HEK293 (cell line): Measurements from ENCODE around the gene TMEM218.

Source experiments
- CTCF ChIA-PET: fragments of 350-600 bp; formaldehyde crosslinking; extraction: SDS; loops from one replicate; lab custom pipeline; 2021; ENCODE audit warnings: antibody characterized with exemption; lab: Yijun Ruan, JAX
- POLR2A ChIA-PET: fragments of 300-600 bp; formaldehyde crosslinking; extraction: SDS; loops from one replicate; lab custom pipeline; 2020; ENCODE audit warnings: antibody characterized with exemption, inconsistent platforms; lab: Yijun Ruan, JAX
- H3K27ac ChIP-seq: fragments of 200-500 bp; sonication (Bioruptor generic); 2 replicates; pipeline ENCODE4 v1.5.1; 2014; ENCODE audit warnings: low read depth, low read length, control low read depth, inconsistent platforms; ENCODE audit errors: extremely low read depth
- H3K36me3 ChIP-seq, 2 experiments: fragments of 200-500 bp in 1 of 2; sonication (Bioruptor generic) in 1 of 2; 1 replicate in 1 of 2; 2 replicates in 1 of 2; pipeline ENCODE4 v1.5.1; 2014 to 2017; ENCODE audit warnings: inconsistent platforms in 2 of 2, low read length in 2 of 2; ENCODE audit not compliant: control insufficient read depth in 2 of 2, insufficient read depth in 1 of 2
- H3K4me1 ChIP-seq: fragments of 200-500 bp; sonication (Bioruptor generic); 2 replicates; pipeline ENCODE4 v1.5.1; 2014; ENCODE audit warnings: mild to moderate bottlenecking, low read length, inconsistent platforms; ENCODE audit not compliant: control insufficient read depth, insufficient read depth
- H3K4me3 ChIP-seq: 2 replicates; pipeline ENCODE4 v1.5.1; 2011; ENCODE audit warnings: low read depth, mild to moderate bottlenecking, control low read depth, low read length, moderate library complexity
- H3K9me3 ChIP-seq: fragments of 200-500 bp; sonication (Bioruptor generic); 2 replicates; pipeline ENCODE4 v1.5.1; 2014; ENCODE audit warnings: low read depth, low read length, inconsistent platforms; ENCODE audit not compliant: control insufficient read depth, insufficient read depth
- HOXD13 ChIP-seq: sonication (generic); formaldehyde crosslinking; IDR thresholded peaks from 2 replicates; pipeline ENCODE4 v1.8.0; 2022; ENCODE audit warnings: missing genetic modification reagents, borderline replicate concordance
- KLF1 ChIP-seq: fragments of 450-650 bp; formaldehyde crosslinking; IDR thresholded peaks from 2 replicates; pipeline ENCODE4 v1.5.1; 2016; ENCODE audit warnings: missing biosample characterization, missing genetic modification characterization
- KLF7 ChIP-seq: fragments of 450-650 bp; formaldehyde crosslinking; IDR thresholded peaks from 2 replicates; pipeline ENCODE4 v1.5.1; 2016; ENCODE audit warnings: missing biosample characterization, missing genetic modification characterization, borderline replicate concordance
- PATZ1 ChIP-seq: fragments of 450-650 bp; formaldehyde crosslinking; IDR thresholded peaks from 2 replicates; pipeline ENCODE4 v1.5.1; 2016; ENCODE audit warnings: missing biosample characterization, missing genetic modification characterization
- PBX3 ChIP-seq: sonication (generic); formaldehyde crosslinking; IDR thresholded peaks from 2 replicates; pipeline ENCODE4 v1.8.1; 2022; ENCODE audit warnings: mild to moderate bottlenecking, moderate library complexity, missing genetic modification reagents
- SP3 ChIP-seq: fragments of 450-650 bp; formaldehyde crosslinking; IDR thresholded peaks from 2 replicates; pipeline ENCODE4 v1.5.1; 2016; ENCODE audit warnings: missing biosample characterization, missing genetic modification characterization
- ZBTB17 ChIP-seq: fragments of 450-650 bp; formaldehyde crosslinking; IDR thresholded peaks from 2 replicates; pipeline ENCODE4 v1.5.1; 2016; ENCODE audit warnings: missing biosample characterization, missing genetic modification characterization
- ZBTB20 ChIP-seq: fragments of 450-650 bp; formaldehyde crosslinking; IDR thresholded peaks from 2 replicates; pipeline ENCODE4 v1.5.1; 2016; ENCODE audit warnings: missing biosample characterization, missing genetic modification characterization
- ZBTB26 ChIP-seq: fragments of 450-650 bp; formaldehyde crosslinking; optimal IDR thresholded peaks from 2 replicates; pipeline ENCODE3; 2016; ENCODE audit warnings: missing biosample characterization, mild to moderate bottlenecking, missing genetic modification characterization
- ZBTB8A ChIP-seq: fragments of 450-650 bp; formaldehyde crosslinking; IDR thresholded peaks from 2 replicates; pipeline ENCODE4 v1.5.1; 2016; ENCODE audit warnings: missing biosample characterization, missing genetic modification characterization
- ZEB2 ChIP-seq: fragments of 450-650 bp; formaldehyde crosslinking; IDR thresholded peaks from 2 replicates; pipeline ENCODE4 v1.5.1; 2016; ENCODE audit warnings: missing biosample characterization, missing genetic modification characterization
- ZNF114 ChIP-seq: fragments of 450-650 bp; formaldehyde crosslinking; IDR thresholded peaks from 2 replicates; pipeline ENCODE4 v1.5.0; 2017; ENCODE audit warnings: missing biosample characterization, missing genetic modification characterization
- ZNF175 ChIP-seq: fragments of 450-650 bp; formaldehyde crosslinking; IDR thresholded peaks from 2 replicates; pipeline ENCODE4 v1.5.1; 2016; ENCODE audit warnings: missing biosample characterization, missing genetic modification characterization
- ZNF404 ChIP-seq: fragments of 450-650 bp; formaldehyde crosslinking; IDR thresholded peaks from 2 replicates; pipeline ENCODE4 v1.5.1; 2017; ENCODE audit warnings: missing biosample characterization, missing genetic modification characterization
- ZNF433 ChIP-seq: fragments of 450-650 bp; formaldehyde crosslinking; IDR thresholded peaks from 2 replicates; pipeline ENCODE4 v1.5.1; 2016; ENCODE audit warnings: missing biosample characterization, missing genetic modification characterization, low read depth
- ZNF664 ChIP-seq: fragments of 450-650 bp; formaldehyde crosslinking; IDR thresholded peaks from 2 replicates; pipeline ENCODE4 v1.5.1; 2016; ENCODE audit warnings: missing biosample characterization, missing genetic modification characterization
- ZSCAN4 ChIP-seq: fragments of 450-650 bp; formaldehyde crosslinking; IDR thresholded peaks from 2 replicates; pipeline ENCODE4 v1.5.1; 2017; ENCODE audit warnings: missing biosample characterization, missing genetic modification characterization
- TF ChIP-seq, protein P1 (sequence below): fragments of 450-650 bp; formaldehyde crosslinking; IDR thresholded peaks from 2 replicates; pipeline ENCODE4 v1.5.1; 2016; ENCODE audit warnings: missing biosample characterization, missing genetic modification characterization
- TF ChIP-seq, protein P2 (sequence below): fragments of 450-650 bp; formaldehyde crosslinking; conservative IDR thresholded peaks from 2 replicates; pipeline ENCODE4 v1.5.1; 2016; ENCODE audit warnings: low read depth, missing biosample characterization, missing genetic modification characterization
- TF ChIP-seq, protein P3 (sequence below): fragments of 450-650 bp; formaldehyde crosslinking; IDR thresholded peaks from 2 replicates; pipeline ENCODE4 v1.5.1; 2016; ENCODE audit warnings: missing biosample characterization, missing genetic modification characterization, low read depth

The TMEM218 gene

GRCh38 chr11:125111343-125112207 lies at the start of gene TMEM218:
TMEM218 (minus strand) TSS chr11:125111626; CDS start chr11:125102241, 9,385 bp downstream.
- POLR2A ChIA-PET = interaction anchor here (0.5 to 1.8 kb wide), 11 partner anchors 14 to 338 kb away, joined by 3 to 6 read pairs (median 4); partner anchors contain the start of gene PKNOX2
- TF ChIP-seq PBX3 (CRISPR knock-in tag) (peak; percentile 95), SP3 (tag by site-specific recombination) (peak; percentile 62), ZBTB20 (tag by site-specific recombination) (peak; percentile 85), KLF1 (no peak), HOXD13 (0 out of 2 replicates have a peak, but pooled peaks have one; percentile 43), ZNF664 (no peak), ZBTB8A (tag by site-specific recombination) (peak; percentile 39; the same call in 1 of the 2 replicates), PATZ1 (tag by site-specific recombination) (peak; percentile 77), ZSCAN4 (no peak), ZNF175 (no peak), ZNF404 (tag by site-specific recombination) (no peak), ZBTB26 (peak; percentile 59), ZNF433 (no peak), ZEB2 (tag by site-specific recombination) (peak; percentile 46), ZNF114 (tag by site-specific recombination) (no peak), KLF7 (tag by site-specific recombination) (no peak), ZBTB17 (tag by site-specific recombination) (peak; percentile 72)
- TF ChIP-seq, protein P1, sequence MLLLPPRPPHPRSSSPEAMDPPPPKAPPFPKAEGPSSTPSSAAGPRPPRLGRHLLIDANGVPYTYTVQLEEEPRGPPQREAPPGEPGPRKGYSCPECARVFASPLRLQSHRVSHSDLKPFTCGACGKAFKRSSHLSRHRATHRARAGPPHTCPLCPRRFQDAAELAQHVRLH (tag by site-specific recombination) = peak; percentile 21; the same call in 1 of the 2 replicates
- TF ChIP-seq, protein P2, sequence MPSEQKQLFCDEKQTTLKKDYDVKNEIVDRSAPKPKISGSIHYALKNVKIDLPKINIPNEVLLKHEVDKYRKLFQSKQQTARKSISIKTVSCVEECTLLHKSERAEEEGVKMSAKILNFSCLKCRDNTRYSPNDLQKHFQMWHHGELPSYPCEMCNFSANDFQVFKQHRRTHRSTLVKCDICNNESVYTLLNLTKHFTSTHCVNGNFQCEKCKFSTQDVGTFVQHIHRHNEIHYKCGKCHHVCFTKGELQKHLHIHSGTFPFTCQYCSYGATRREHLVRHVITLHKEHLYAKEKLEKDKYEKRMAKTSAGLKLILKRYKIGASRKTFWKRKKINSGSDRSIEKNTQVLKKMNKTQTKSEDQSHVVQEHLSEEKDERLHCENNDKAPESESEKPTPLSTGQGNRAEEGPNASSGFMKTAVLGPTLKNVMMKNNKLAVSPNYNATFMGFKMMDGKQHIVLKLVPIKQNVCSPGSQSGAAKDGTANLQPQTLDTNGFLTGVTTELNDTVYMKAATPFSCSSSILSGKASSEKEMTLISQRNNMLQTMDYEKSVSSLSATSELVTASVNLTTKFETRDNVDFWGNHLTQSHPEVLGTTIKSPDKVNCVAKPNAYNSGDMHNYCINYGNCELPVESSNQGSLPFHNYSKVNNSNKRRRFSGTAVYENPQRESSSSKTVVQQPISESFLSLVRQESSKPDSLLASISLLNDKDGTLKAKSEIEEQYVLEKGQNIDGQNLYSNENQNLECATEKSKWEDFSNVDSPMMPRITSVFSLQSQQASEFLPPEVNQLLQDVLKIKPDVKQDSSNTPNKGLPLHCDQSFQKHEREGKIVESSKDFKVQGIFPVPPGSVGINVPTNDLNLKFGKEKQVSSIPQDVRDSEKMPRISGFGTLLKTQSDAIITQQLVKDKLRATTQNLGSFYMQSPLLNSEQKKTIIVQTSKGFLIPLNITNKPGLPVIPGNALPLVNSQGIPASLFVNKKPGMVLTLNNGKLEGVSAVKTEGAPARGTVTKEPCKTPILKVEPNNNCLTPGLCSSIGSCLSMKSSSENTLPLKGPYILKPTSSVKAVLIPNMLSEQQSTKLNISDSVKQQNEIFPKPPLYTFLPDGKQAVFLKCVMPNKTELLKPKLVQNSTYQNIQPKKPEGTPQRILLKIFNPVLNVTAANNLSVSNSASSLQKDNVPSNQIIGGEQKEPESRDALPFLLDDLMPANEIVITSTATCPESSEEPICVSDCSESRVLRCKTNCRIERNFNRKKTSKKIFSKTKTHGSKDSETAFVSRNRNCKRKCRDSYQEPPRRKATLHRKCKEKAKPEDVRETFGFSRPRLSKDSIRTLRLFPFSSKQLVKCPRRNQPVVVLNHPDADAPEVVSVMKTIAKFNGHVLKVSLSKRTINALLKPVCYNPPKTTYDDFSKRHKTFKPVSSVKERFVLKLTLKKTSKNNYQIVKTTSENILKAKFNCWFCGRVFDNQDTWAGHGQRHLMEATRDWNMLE (tag by site-specific recombination) = peak; percentile 98
- TF ChIP-seq, protein P3, sequence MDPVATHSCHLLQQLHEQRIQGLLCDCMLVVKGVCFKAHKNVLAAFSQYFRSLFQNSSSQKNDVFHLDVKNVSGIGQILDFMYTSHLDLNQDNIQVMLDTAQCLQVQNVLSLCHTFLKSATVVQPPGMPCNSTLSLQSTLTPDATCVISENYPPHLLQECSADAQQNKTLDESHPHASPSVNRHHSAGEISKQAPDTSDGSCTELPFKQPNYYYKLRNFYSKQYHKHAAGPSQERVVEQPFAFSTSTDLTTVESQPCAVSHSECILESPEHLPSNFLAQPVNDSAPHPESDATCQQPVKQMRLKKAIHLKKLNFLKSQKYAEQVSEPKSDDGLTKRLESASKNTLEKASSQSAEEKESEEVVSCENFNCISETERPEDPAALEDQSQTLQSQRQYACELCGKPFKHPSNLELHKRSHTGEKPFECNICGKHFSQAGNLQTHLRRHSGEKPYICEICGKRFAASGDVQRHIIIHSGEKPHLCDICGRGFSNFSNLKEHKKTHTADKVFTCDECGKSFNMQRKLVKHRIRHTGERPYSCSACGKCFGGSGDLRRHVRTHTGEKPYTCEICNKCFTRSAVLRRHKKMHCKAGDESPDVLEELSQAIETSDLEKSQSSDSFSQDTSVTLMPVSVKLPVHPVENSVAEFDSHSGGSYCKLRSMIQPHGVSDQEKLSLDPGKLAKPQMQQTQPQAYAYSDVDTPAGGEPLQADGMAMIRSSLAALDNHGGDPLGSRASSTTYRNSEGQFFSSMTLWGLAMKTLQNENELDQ (tag by site-specific recombination) = no peak

More at GRCh38 chr11:125111343-125112207, at the start of gene TMEM218:
- CTCF ChIA-PET = interaction anchor here (0.6 to 4.6 kb wide), 13 partner anchors 12 to 486 kb away, joined by 3 to 29 read pairs (median 4); no protein-coding TSS in a partner anchor
- Histone ChIP-seq H3K4me3 (peak within 1 kb of the TSS; percentile 81), H3K36me3 (no peaks in the 10 kb centered on the region), H3K4me1 (no peaks in the 10 kb centered on the region), H3K27ac (no peak within 1 kb of the TSS; the same call in 1 of the 2 replicates), H3K9me3 (no peaks in the 10 kb centered on the region)
